GM19193 (cell line): ENCODE results near the gene LGALS3BP.

Source experiments
- POLR2A ChIP-seq: IDR thresholded peaks from 4 replicates; pipeline ENCODE4 v1.6.1; 2011; ENCODE audit not compliant: insufficient read depth, insufficient read length; ENCODE audit errors: extremely low read depth

The LGALS3BP gene

GRCh38 chr17:78985395-78985794 lies 5.7 kb upstream of the LGALS3BP start:
- no peak for TF ChIP-seq POLR2A

- TF ChIP-seq POLR2A: no peak
Measured at GRCh38 chr17:78981010-78981888, 1.5 kb upstream of the LGALS3BP start.

- no peak for TF ChIP-seq POLR2A
Measured at GRCh38 chr17:78980624-78980972, 875 bp upstream of the LGALS3BP start.

- TF ChIP-seq POLR2A: no peak
Measured at GRCh38 chr17:78977997-78978973, 1.4 kb downstream of the LGALS3BP start.

GRCh38 chr17:78977681-78977943 lies 2.1 kb downstream of the LGALS3BP start:
- TF ChIP-seq POLR2A: no peak

- TF ChIP-seq POLR2A: no peak
Measured at GRCh38 chr17:78976907-78977680, 2.6 kb downstream of the LGALS3BP start.

GRCh38 chr17:78974635-78975591 lies 4.8 kb downstream of the LGALS3BP start:
- TF ChIP-seq POLR2A: no peak

GRCh38 chr17:78973792-78974520 lies 5.8 kb downstream of the LGALS3BP start:
- no peak for TF ChIP-seq POLR2A

- no peak for TF ChIP-seq POLR2A
Measured at GRCh38 chr17:78973196-78973595, 6.5 kb downstream of the LGALS3BP start.

- TF ChIP-seq POLR2A: no peak
Measured at GRCh38 chr17:78972507-78973105, 7.1 kb downstream of the LGALS3BP start.

GRCh38 chr17:78971756-78972506 lies 7.8 kb downstream of the LGALS3BP start:
- no peak for TF ChIP-seq POLR2A
